Measurements from ENCODE around the gene CENPI. TPM values are rescaled to one million over a fixed set of nuclear protein-coding genes. Genes with fewer than 3 reads are reported as not detected.

CENPI gene
- total RNA-seq, 2 experiments from 2014 or later, result 17.5 to 19.4 TPM

DNA sequence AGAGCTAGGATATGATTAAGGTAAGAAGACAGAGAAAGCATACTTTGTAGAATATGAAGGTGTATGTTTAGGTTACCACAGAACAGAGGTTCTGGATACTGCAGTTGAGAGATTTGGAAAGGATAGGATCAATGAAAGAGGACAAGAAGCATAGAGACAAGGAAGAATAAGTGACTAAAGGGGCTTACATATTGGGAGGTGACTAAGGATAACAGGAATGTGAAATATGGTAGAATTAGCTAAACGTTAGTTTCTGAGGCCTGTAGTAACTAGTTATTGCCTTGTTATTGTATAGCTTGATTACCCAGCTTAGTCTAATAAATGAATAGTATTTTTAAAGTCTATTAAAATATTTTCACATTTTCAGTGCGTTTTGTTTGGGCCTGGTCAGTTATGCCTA lies 38.2 kb downstream of the CENPI start:
- ATAC-seq (no peak), DNase-seq (no peak)
- Mint-ChIP-seq H3K27me3 (no peaks in the 10 kb centered on the region), H3K36me3 (ENCODE audit: low read depth) (peaks cover 34% of the 10 kb centered on the region), H3K4me1 (ENCODE audit: low read depth) (no peaks in the 10 kb centered on the region), H3K4me3 (no peak overlapping the region), H3K27ac (no peak overlapping the region), H3K9me3 (no peaks in the 10 kb centered on the region)
- CTCF ChIA-PET, result interaction anchor here (0.6 kb wide), 1 partner anchor 265 kb away, joined by 3 read pairs; no protein-coding TSS in a partner anchor
- intact Hi-C loops (cut with micrococcal nuclease), result no loop called here
- POLR2A ChIA-PET, result no interaction called here
- TF ChIP-seq, protein P1, sequence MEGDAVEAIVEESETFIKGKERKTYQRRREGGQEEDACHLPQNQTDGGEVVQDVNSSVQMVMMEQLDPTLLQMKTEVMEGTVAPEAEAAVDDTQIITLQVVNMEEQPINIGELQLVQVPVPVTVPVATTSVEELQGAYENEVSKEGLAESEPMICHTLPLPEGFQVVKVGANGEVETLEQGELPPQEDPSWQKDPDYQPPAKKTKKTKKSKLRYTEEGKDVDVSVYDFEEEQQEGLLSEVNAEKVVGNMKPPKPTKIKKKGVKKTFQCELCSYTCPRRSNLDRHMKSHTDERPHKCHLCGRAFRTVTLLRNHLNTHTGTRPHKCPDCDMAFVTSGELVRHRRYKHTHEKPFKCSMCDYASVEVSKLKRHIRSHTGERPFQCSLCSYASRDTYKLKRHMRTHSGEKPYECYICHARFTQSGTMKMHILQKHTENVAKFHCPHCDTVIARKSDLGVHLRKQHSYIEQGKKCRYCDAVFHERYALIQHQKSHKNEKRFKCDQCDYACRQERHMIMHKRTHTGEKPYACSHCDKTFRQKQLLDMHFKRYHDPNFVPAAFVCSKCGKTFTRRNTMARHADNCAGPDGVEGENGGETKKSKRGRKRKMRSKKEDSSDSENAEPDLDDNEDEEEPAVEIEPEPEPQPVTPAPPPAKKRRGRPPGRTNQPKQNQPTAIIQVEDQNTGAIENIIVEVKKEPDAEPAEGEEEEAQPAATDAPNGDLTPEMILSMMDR (IDR thresholded peaks at IDR 0.05), result no peak

Other genes with a start within 250 kb of the CENPI start
- not detected for gene NOX1, start 223.8 kb upstream of the CENPI start, total RNA-seq
- gene XKRX, start 169.3 kb upstream of the CENPI start, total RNA-seq, result under 1 TPM; 0.43 to 0.49 TPM
- not detected for gene ARL13A, start 128.5 kb upstream of the CENPI start, total RNA-seq
- gene TRMT2B, start 46.1 kb upstream of the CENPI start, total RNA-seq, result 10 to 100 TPM; 21.7 to 23.7 TPM
- not detected for gene TMEM35A, start 19.3 kb upstream of the CENPI start, total RNA-seq
- under 1 TPM; 0.38 to 0.54 TPM for gene DRP2, start 121.6 kb downstream of the CENPI start, total RNA-seq
- gene TAF7L, start 193.1 kb downstream of the CENPI start, total RNA-seq, result not detected

Measured in activated CD8-positive, alpha-beta T cell treated with anti-CD3 and anti-CD28 coated beads for 36 hours (primary cell).